HEK293 (cell line): ENCODE data around the gene VPS26C.

Experiments used
- CTCF ChIA-PET: fragments of 350-600 bp; formaldehyde crosslinking; extraction: SDS; loops from one replicate; lab custom pipeline; 2021; ENCODE audit warnings: antibody characterized with exemption; lab: Yijun Ruan, JAX
- POLR2A ChIA-PET: fragments of 300-600 bp; formaldehyde crosslinking; extraction: SDS; loops from one replicate; lab custom pipeline; 2020; ENCODE audit warnings: antibody characterized with exemption, inconsistent platforms; lab: Yijun Ruan, JAX
- H3K27ac ChIP-seq: fragments of 200-500 bp; sonication (Bioruptor generic); 2 replicates; pipeline ENCODE4 v1.5.1; 2014; ENCODE audit warnings: low read depth, low read length, control low read depth, inconsistent platforms; ENCODE audit errors: extremely low read depth
- H3K36me3 ChIP-seq, 2 experiments: fragments of 200-500 bp in 1 of 2; sonication (Bioruptor generic) in 1 of 2; 1 replicate in 1 of 2; 2 replicates in 1 of 2; pipeline ENCODE4 v1.5.1; 2014 to 2017; ENCODE audit warnings: inconsistent platforms in 2 of 2, low read length in 2 of 2; ENCODE audit not compliant: control insufficient read depth in 2 of 2, insufficient read depth in 1 of 2
- H3K4me1 ChIP-seq: fragments of 200-500 bp; sonication (Bioruptor generic); 2 replicates; pipeline ENCODE4 v1.5.1; 2014; ENCODE audit warnings: mild to moderate bottlenecking, low read length, inconsistent platforms; ENCODE audit not compliant: control insufficient read depth, insufficient read depth
- H3K4me3 ChIP-seq: 2 replicates; pipeline ENCODE4 v1.5.1; 2011; ENCODE audit warnings: low read depth, mild to moderate bottlenecking, control low read depth, low read length, moderate library complexity
- H3K9me3 ChIP-seq: fragments of 200-500 bp; sonication (Bioruptor generic); 2 replicates; pipeline ENCODE4 v1.5.1; 2014; ENCODE audit warnings: low read depth, low read length, inconsistent platforms; ENCODE audit not compliant: control insufficient read depth, insufficient read depth
- GLIS1 ChIP-seq: fragments of 450-650 bp; formaldehyde crosslinking; IDR thresholded peaks from 2 replicates; pipeline ENCODE4 v1.5.1; 2016; ENCODE audit warnings: missing biosample characterization, missing genetic modification characterization
- HIC1 ChIP-seq: fragments of 450-650 bp; formaldehyde crosslinking; IDR thresholded peaks from 2 replicates; pipeline ENCODE4 v1.5.1; 2016; ENCODE audit warnings: missing biosample characterization, missing genetic modification characterization
- IKZF3 ChIP-seq: fragments of 450-650 bp; IDR thresholded peaks from 2 replicates; pipeline ENCODE4 v1.5.0; 2018; ENCODE audit warnings: missing biosample characterization, mild to moderate bottlenecking, missing genetic modification characterization, moderate library complexity
- KLF17 ChIP-seq: fragments of 450-650 bp; formaldehyde crosslinking; IDR thresholded peaks from 2 replicates; pipeline ENCODE4 v1.5.1; 2016; ENCODE audit warnings: missing biosample characterization, missing genetic modification characterization
- MYNN ChIP-seq: fragments of 450-650 bp; formaldehyde crosslinking; IDR thresholded peaks from 2 replicates; pipeline ENCODE4 v1.5.1; 2016; ENCODE audit warnings: missing biosample characterization, missing genetic modification characterization, borderline replicate concordance
- OSR2 ChIP-seq: fragments of 450-650 bp; formaldehyde crosslinking; IDR thresholded peaks from 2 replicates; pipeline ENCODE4 v1.5.1; 2016; ENCODE audit warnings: missing biosample characterization, missing genetic modification characterization
- RBAK ChIP-seq: fragments of 450-650 bp; formaldehyde crosslinking; IDR thresholded peaks from 2 replicates; pipeline ENCODE4 v1.5.1; 2016; ENCODE audit warnings: missing biosample characterization, missing genetic modification characterization
- ZBTB21 ChIP-seq: fragments of 450-650 bp; formaldehyde crosslinking; IDR thresholded peaks from 2 replicates; pipeline ENCODE4 v1.5.1; 2017; ENCODE audit warnings: missing biosample characterization, missing genetic modification characterization
- ZBTB44 ChIP-seq: fragments of 450-650 bp; IDR thresholded peaks from 2 replicates; pipeline ENCODE4 v1.5.1; 2018; ENCODE audit warnings: missing biosample characterization, mild to moderate bottlenecking, missing genetic modification characterization
- ZNF112 ChIP-seq: fragments of 450-650 bp; formaldehyde crosslinking; IDR thresholded peaks from 2 replicates; pipeline ENCODE4 v1.5.0; 2017; ENCODE audit warnings: missing biosample characterization, missing genetic modification characterization
- ZNF114 ChIP-seq: fragments of 450-650 bp; formaldehyde crosslinking; IDR thresholded peaks from 2 replicates; pipeline ENCODE4 v1.5.0; 2017; ENCODE audit warnings: missing biosample characterization, missing genetic modification characterization
- ZNF169 ChIP-seq: fragments of 450-650 bp; formaldehyde crosslinking; IDR thresholded peaks from 2 replicates; pipeline ENCODE4 v1.5.1; 2016; ENCODE audit warnings: missing biosample characterization, missing genetic modification characterization
- ZNF221 ChIP-seq: fragments of 450-650 bp; formaldehyde crosslinking; IDR thresholded peaks from 2 replicates; pipeline ENCODE4 v1.5.1; 2017; ENCODE audit warnings: missing biosample characterization, missing genetic modification characterization, borderline replicate concordance
- ZNF239 ChIP-seq: fragments of 450-650 bp; formaldehyde crosslinking; IDR thresholded peaks from 2 replicates; pipeline ENCODE4 v1.5.1; 2016; ENCODE audit warnings: missing biosample characterization, missing genetic modification characterization
- ZNF302 ChIP-seq: fragments of 450-650 bp; formaldehyde crosslinking; IDR thresholded peaks from 2 replicates; pipeline ENCODE4 v1.5.1; 2016; ENCODE audit warnings: missing biosample characterization, missing genetic modification characterization, low read depth
- ZNF426 ChIP-seq: fragments of 450-650 bp; formaldehyde crosslinking; IDR thresholded peaks from 2 replicates; pipeline ENCODE4 v1.5.1; 2017; ENCODE audit warnings: missing biosample characterization, missing genetic modification characterization, mild to moderate bottlenecking, inconsistent platforms, moderate library complexity
- ZNF510 ChIP-seq: fragments of 450-650 bp; formaldehyde crosslinking; IDR thresholded peaks from 2 replicates; pipeline ENCODE4 v1.5.1; 2018; ENCODE audit warnings: mild to moderate bottlenecking, missing genetic modification characterization, missing biosample characterization; ENCODE audit not compliant: insufficient replicate concordance
- ZNF513 ChIP-seq: fragments of 450-650 bp; IDR thresholded peaks from 2 replicates; pipeline ENCODE4 v1.5.1; 2018; ENCODE audit warnings: missing biosample characterization, missing genetic modification characterization
- ZNF548 ChIP-seq: fragments of 450-650 bp; formaldehyde crosslinking; IDR thresholded peaks from 2 replicates; pipeline ENCODE4 v1.5.1; 2016; ENCODE audit warnings: missing biosample characterization, missing genetic modification characterization
- ZNF555 ChIP-seq: fragments of 450-650 bp; formaldehyde crosslinking; conservative IDR thresholded peaks from 2 replicates; pipeline ENCODE4 v1.5.1; 2017; ENCODE audit warnings: missing biosample characterization, mild to moderate bottlenecking, missing genetic modification characterization, inconsistent platforms
- ZNF571 ChIP-seq: fragments of 450-650 bp; formaldehyde crosslinking; IDR thresholded peaks from 2 replicates; pipeline ENCODE4 v1.5.0; 2017; ENCODE audit warnings: missing biosample characterization, missing genetic modification characterization
- ZNF585B ChIP-seq: fragments of 450-650 bp; formaldehyde crosslinking; IDR thresholded peaks from 2 replicates; pipeline ENCODE4 v1.5.1; 2016; ENCODE audit warnings: missing biosample characterization, missing genetic modification characterization
- ZNF626 ChIP-seq: fragments of 450-650 bp; sonication (Bioruptor Pico); formaldehyde crosslinking; IDR thresholded peaks from 2 replicates; pipeline ENCODE4 v1.5.1; 2018; ENCODE audit warnings: missing biosample characterization, missing genetic modification characterization, inconsistent platforms
- ZNF664 ChIP-seq: fragments of 450-650 bp; formaldehyde crosslinking; IDR thresholded peaks from 2 replicates; pipeline ENCODE4 v1.5.1; 2016; ENCODE audit warnings: missing biosample characterization, missing genetic modification characterization
- ZNF707 ChIP-seq: fragments of 450-650 bp; formaldehyde crosslinking; IDR thresholded peaks from 2 replicates; pipeline ENCODE4 v1.5.1; 2016; ENCODE audit warnings: missing biosample characterization, missing genetic modification characterization
- ZNF747 ChIP-seq: fragments of 450-650 bp; formaldehyde crosslinking; IDR thresholded peaks from 2 replicates; pipeline ENCODE4 v1.5.1; 2016; ENCODE audit warnings: missing biosample characterization, missing genetic modification characterization
- ZNF768 ChIP-seq: fragments of 450-650 bp; formaldehyde crosslinking; IDR thresholded peaks from 2 replicates; pipeline ENCODE4 v1.5.1; 2018; ENCODE audit warnings: missing biosample characterization, mild to moderate bottlenecking, missing genetic modification characterization
- ZNF791 ChIP-seq: fragments of 450-650 bp; formaldehyde crosslinking; IDR thresholded peaks from 2 replicates; pipeline ENCODE4 v1.5.1; 2016; ENCODE audit warnings: missing biosample characterization, missing genetic modification characterization
- ZSCAN16 ChIP-seq: fragments of 450-650 bp; formaldehyde crosslinking; IDR thresholded peaks from 2 replicates; pipeline ENCODE4 v1.5.1; 2016; ENCODE audit warnings: missing biosample characterization, missing genetic modification characterization
- ZSCAN30 ChIP-seq: fragments of 450-650 bp; IDR thresholded peaks from 2 replicates; pipeline ENCODE4 v1.5.1; 2018; ENCODE audit warnings: missing biosample characterization, mild to moderate bottlenecking, missing genetic modification characterization, moderate library complexity

The VPS26C gene

GRCh38 chr21:37184784-37185593 is 82.1 kb downstream of the VPS26C start (continued):
- TF ChIP-seq KLF17: no peak
- TF ChIP-seq ZNF747 (tag by site-specific recombination): no peak
- no peak for TF ChIP-seq ZNF302 (tag by site-specific recombination)

GRCh38 chr21:37183749-37184148 is 83.4 kb downstream of the VPS26C start:
- H3K36me3 ChIP-seq: peaks cover 10 to 63% of the 10 kb centered on the region in 2 experiments
- no peaks in the 10 kb centered on the region for H3K9me3 ChIP-seq
- CTCF ChIA-PET: interaction anchor here (1.3 kb wide), 1 partner anchor 458 kb away, joined by 3 read pairs; no protein-coding TSS in a partner anchor
- H3K4me3 ChIP-seq: no peak overlapping the region
- H3K4me1 ChIP-seq: peaks cover 12% of the 10 kb centered on the region
- no peak overlapping the region for H3K27ac ChIP-seq
- POLR2A ChIA-PET: no interaction called here
- TF ChIP-seq ZSCAN30 (tag by site-specific recombination) (no peak), ZNF426 (tag by site-specific recombination) (no peak), ZNF555 (tag by site-specific recombination) (no peak), ZNF768 (tag by site-specific recombination) (no peak), ZNF221 (no peak), RBAK (no peak), ZNF571 (tag by site-specific recombination) (no peak), HIC1 (tag by site-specific recombination) (no peak), ZNF169 (tag by site-specific recombination) (no peak), ZNF707 (tag by site-specific recombination) (no peak), ZNF239 (no peak), ZNF791 (no peak), ZNF626 (no peak), ZNF585B (tag by site-specific recombination) (no peak), ZNF112 (tag by site-specific recombination) (no peak), ZNF664 (no peak), GLIS1 (tag by site-specific recombination) (no peak)
- TF ChIP-seq, all 188 proteins: peak for 0

GRCh38 chr21:37182222-37182621 is 84.9 kb downstream of the VPS26C start:
- Histone ChIP-seq H3K4me1 (peaks cover 12% of the 10 kb centered on the region), H3K9me3 (no peaks in the 10 kb centered on the region), H3K27ac (no peak overlapping the region), H3K4me3 (no peak overlapping the region), H3K36me3 (peaks cover 17 to 65% of the 10 kb centered on the region in 2 experiments)
- ChIA-PET POLR2A (no interaction called here), CTCF (no interaction called here)
- no peak for TF ChIP-seq ZNF114 (tag by site-specific recombination)
- no peak for TF ChIP-seq ZNF510 (tag by site-specific recombination)
- no peak for TF ChIP-seq MYNN (tag by site-specific recombination)
- TF ChIP-seq ZNF513 (tag by site-specific recombination): no peak
- TF ChIP-seq ZSCAN16 (tag by site-specific recombination): no peak
- no peak for TF ChIP-seq ZBTB44 (tag by site-specific recombination)
- no peak for TF ChIP-seq ZNF548 (tag by site-specific recombination)
- TF ChIP-seq ZBTB21 (tag by site-specific recombination): no peak
- TF ChIP-seq OSR2 (tag by site-specific recombination): peak; percentile 80
- no peak for TF ChIP-seq IKZF3 (tag by site-specific recombination)
- no peak for TF ChIP-seq ZNF221
